Measurements from ENCODE around the gene DGKG.

GRCh38 chr3:186209810-186210752 lies 152.0 kb downstream of the DGKG start:
- TF ChIP-seq CTCF (IDR thresholded peaks at IDR 0.05; ENCODE audit: low read depth, low read length, poor library complexity, severe bottlenecking) (no peak), EZH2phosphoT487 (IDR thresholded peaks at IDR 0.05; ENCODE audit: borderline replicate concordance, low read length) (no peak)
